Cardiac muscle cell (in vitro differentiated cells and primary cell): ENCODE results near the gene SPON2. TPM values are rescaled to one million over a fixed set of nuclear protein-coding genes. Genes with fewer than 3 reads are reported as not detected.

Experiments
- DNase-seq, 2 donors: peaks; one replicate each; pipeline versions ENCODE4 v3.0.0 to v3.0.0-alpha.2; 2010 to 2017; ENCODE audit warnings: low read depth in 1 of 2, low spot score in 1 of 2
- H3K27ac ChIP-seq: fragments of 200-600 bp; sonication (generic); 2 replicates; pipeline ENCODE4 v1.5.1; 2016
- H3K27me3 ChIP-seq: fragments of 200-600 bp; sonication (generic); 2 replicates; pipeline ENCODE4 v1.6.0; 2016; ENCODE audit warnings: control low read depth
- H3K36me3 ChIP-seq: fragments of 200-600 bp; sonication (generic); 2 replicates; pipeline ENCODE4 v1.5.1; 2016; ENCODE audit warnings: control low read depth
- H3K4me1 ChIP-seq: fragments of 200-600 bp; sonication (generic); 2 replicates; pipeline ENCODE4 v1.8.1; 2017; ENCODE audit warnings: low read depth, mild to moderate bottlenecking, mixed run types
- H3K4me3 ChIP-seq: fragments of 200-600 bp; sonication (generic); 2 replicates; pipeline ENCODE4 v1.5.1; 2016; ENCODE audit warnings: mild to moderate bottlenecking
- H3K9me3 ChIP-seq: fragments of 200-600 bp; sonication (generic); 2 replicates; pipeline ENCODE4 v1.5.1; 2017; ENCODE audit warnings: low read depth, mild to moderate bottlenecking, control low read depth
- polyA plus RNA-seq: library from polyadenylated mRNA; unstranded; fragments of >200 nt; fragmentation: Nextera tagmentation; extraction: Ambion mirVana; gene quantifications from 2 replicates; pipeline ENCODE4 v1.2.1, GENCODE V29; 2016
- total RNA-seq: library from RNA; depleted of rRNA; stranded (reverse); fragments of >200 nt; gene quantifications from 2 replicates; pipeline ENCODE4 v1.2.3, GENCODE V29; 2016
- TF ChIP-seq, protein P1 (sequence below): IDR thresholded peaks from 2 replicates; pipeline ENCODE4 v1.5.1; 2012; ENCODE audit warnings: low read depth, mild to moderate bottlenecking, low read length

SPON2 gene
- total RNA-seq (0.12 and 0.42 TPM in 2 replicates), polyA plus RNA-seq (0.98 and 1.2 TPM in 2 replicates)

GRCh38 chr4:1172228-1172851 is at the start of gene SPON2:
Gene SPON2 (minus strand): TSS chr4:1172583.
- TF ChIP-seq, protein P1, sequence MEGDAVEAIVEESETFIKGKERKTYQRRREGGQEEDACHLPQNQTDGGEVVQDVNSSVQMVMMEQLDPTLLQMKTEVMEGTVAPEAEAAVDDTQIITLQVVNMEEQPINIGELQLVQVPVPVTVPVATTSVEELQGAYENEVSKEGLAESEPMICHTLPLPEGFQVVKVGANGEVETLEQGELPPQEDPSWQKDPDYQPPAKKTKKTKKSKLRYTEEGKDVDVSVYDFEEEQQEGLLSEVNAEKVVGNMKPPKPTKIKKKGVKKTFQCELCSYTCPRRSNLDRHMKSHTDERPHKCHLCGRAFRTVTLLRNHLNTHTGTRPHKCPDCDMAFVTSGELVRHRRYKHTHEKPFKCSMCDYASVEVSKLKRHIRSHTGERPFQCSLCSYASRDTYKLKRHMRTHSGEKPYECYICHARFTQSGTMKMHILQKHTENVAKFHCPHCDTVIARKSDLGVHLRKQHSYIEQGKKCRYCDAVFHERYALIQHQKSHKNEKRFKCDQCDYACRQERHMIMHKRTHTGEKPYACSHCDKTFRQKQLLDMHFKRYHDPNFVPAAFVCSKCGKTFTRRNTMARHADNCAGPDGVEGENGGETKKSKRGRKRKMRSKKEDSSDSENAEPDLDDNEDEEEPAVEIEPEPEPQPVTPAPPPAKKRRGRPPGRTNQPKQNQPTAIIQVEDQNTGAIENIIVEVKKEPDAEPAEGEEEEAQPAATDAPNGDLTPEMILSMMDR, result no peak
- Histone ChIP-seq H3K9me3 (no peaks in the 10 kb centered on the region), H3K27ac (no peak within 1 kb of the TSS), H3K4me1 (no peaks in the 10 kb centered on the region), H3K27me3 (peaks cover 85% of the 10 kb centered on the region), H3K4me3 (peak within 1 kb of the TSS; percentile 0), H3K36me3 (no peaks in the 10 kb centered on the region)
- DNase-seq, result peak in 1 of 2 donors; percentile 83

DNA sequence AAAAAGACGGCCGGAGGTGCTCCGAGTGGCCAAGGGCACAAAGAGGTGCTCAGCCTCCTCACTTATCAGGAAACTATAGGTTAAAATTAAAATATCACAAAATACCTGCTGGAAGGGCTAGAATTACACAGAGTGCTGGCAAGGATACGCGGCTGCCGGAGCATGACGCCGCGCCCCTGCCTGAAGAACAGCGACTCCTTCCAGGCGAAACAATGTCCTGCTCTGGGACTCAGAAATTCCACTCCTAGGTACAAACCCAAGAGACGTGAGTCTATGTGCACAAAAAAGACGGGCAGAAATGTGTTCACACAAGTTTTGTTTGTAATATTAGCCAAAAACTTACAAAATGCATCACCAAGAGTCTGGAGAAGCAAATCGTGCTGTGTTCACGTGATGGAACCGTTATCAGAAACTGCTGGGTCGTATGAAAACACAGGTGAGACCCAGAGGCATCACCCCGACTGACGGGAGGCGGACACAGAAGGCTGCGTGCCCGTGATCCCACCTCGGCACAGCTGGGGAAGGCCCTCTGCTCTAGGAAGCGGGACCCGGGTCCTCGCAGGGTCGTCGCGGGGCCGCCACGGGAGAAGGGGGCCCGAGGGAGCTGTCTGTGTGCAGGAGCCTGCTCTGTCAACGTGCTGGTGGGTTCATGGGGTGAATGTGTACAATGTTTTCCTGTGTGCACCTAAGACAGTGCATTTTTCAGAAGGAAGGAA is 48.9 kb upstream of the SPON2 start:
- H3K36me3 ChIP-seq, result peaks cover 50% of the 10 kb centered on the region
- TF ChIP-seq, protein P1, result no peak

GRCh38 chr4:1220566-1220965 is 48.2 kb upstream of the SPON2 start:
- Histone ChIP-seq H3K9me3 (no peaks in the 10 kb centered on the region), H3K36me3 (peaks cover 51% of the 10 kb centered on the region), H3K27me3 (no peaks in the 10 kb centered on the region), H3K4me3 (no peak overlapping the region), H3K27ac (no peak overlapping the region), H3K4me1 (no peaks in the 10 kb centered on the region)
- DNase-seq, result no peak
- TF ChIP-seq, protein P1, result no peak

More for the DNA sequence above, 48.9 kb upstream of the SPON2 start:
- Histone ChIP-seq H3K27ac (peak overlapping the region; percentile 17), H3K9me3 (no peaks in the 10 kb centered on the region), H3K4me3 (no peak overlapping the region), H3K4me1 (no peaks in the 10 kb centered on the region), H3K27me3 (no peaks in the 10 kb centered on the region)
- no peak for DNase-seq

DNA sequence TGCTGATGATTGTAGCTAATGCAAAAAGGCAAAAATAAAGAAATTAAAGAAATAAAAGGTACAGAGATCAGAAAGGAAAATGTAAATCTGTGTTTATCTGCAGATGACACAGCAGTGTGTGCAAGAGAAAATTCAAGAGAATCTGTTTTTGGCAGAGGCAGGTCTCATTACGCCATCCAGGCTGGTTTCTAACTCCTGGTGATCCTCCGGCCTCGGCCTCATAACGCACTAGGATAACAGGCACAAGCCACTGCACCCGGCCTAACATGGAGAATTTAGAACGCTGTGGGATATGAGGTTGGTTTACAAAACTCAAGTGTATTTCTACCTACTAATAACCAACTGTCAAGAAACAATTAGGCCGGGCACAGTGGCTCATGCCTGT is 47.2 kb upstream of the SPON2 start:
- Histone ChIP-seq H3K36me3 (peaks cover 49% of the 10 kb centered on the region), H3K27ac (no peak overlapping the region), H3K9me3 (no peaks in the 10 kb centered on the region), H3K4me3 (no peak overlapping the region), H3K27me3 (no peaks in the 10 kb centered on the region), H3K4me1 (no peaks in the 10 kb centered on the region)
- DNase-seq, result peak in 1 of 2 donors; percentile 59
- TF ChIP-seq, protein P1, result no peak

DNA sequence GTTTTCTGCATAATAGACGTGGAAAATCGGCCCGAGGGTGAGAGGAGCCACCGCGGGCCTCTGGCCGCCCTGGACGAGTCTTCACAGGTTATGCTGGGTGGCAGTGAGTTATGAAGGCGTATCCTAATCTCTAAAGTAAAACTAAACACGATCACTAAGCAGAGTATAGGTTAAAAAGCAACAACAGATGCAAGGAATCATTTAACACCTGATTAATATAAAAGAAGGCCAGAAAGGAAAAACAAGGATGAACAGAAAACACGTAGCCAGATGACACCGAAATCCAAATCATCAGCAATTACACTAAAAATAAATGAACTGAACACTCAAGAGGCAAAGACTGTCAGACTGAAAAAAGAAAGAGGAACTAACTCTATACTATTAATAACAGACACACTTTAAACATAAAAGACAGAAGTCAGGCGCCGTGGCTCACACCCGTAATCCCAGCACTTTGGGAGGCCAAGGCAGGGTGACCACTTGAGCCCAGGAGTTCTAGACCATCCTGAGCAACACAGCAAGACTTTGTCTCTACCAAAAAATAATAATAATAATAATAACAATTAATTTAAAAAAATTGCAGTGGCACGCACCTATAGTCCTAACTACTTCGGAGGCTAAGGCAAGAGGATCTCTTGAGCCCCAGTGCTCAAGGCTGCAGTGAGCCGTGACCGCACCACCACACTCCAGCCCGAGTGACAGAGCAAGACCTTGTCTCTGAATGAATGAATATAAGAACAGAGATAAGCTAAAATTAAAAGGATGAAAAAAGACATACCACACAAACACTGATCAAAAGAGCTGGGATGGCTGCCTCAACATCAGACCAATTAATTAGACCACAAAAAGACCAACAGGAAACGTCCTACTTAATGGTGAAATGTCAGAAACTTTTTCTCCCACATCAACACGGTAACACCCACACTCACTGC is 46.5 kb upstream of the SPON2 start:
- H3K36me3 ChIP-seq, result peaks cover 43% of the 10 kb centered on the region
- no peaks in the 10 kb centered on the region for H3K27me3 ChIP-seq
- no peaks in the 10 kb centered on the region for H3K9me3 ChIP-seq
- H3K27ac ChIP-seq, result no peak overlapping the region
- no peaks in the 10 kb centered on the region for H3K4me1 ChIP-seq
- no peak overlapping the region for H3K4me3 ChIP-seq
- TF ChIP-seq, protein P1, result no peak
- no peak for DNase-seq
